B cell (primary cell): ENCODE data around the gene CISH. TPM values are rescaled to one million over a fixed set of nuclear protein-coding genes. Genes with fewer than 3 reads are reported as not detected.

Experiments used
- ATAC-seq: fragments of 200-7000 bp; cut with Tn5 transposase; one replicate; pipeline ENCODE4 v1.10.0; 2021; ENCODE audit warnings: low read depth, mild to moderate bottlenecking, moderate number of reproducible peaks, moderate library complexity
- CTCF ChIA-PET: fragments of 350-600 bp; sonication (Branson Sonifier 250); formaldehyde crosslinking; loops from one replicate; lab custom pipeline; 2021; ENCODE audit warnings: antibody characterized with exemption, inconsistent platforms; lab: Charles Lee
- POLR2A ChIA-PET: fragments of 350-600 bp; sonication (Branson Sonifier 250); formaldehyde crosslinking; loops from one replicate; lab custom pipeline; 2021; ENCODE audit warnings: antibody characterized with exemption; lab: Charles Lee
- DNase-seq: peaks from one replicate; pipeline ENCODE4 v3.0.0; 2013
- H2AFZ ChIP-seq: 2 replicates; pipeline ENCODE4 v1.6.1; 2012; ENCODE audit warnings: mild to moderate bottlenecking, low read depth, low read length; ENCODE audit not compliant: insufficient read depth, poor library complexity, severe bottlenecking
- H3K27ac ChIP-seq, 2 donors: 1 replicate in 1 of 2; 2 replicates in 1 of 2; pipeline ENCODE4 v1.5.1; 2012 to 2013; ENCODE audit warnings: low read length in 2 of 2, mild to moderate bottlenecking in 2 of 2, moderate library complexity in 1 of 2
- H3K27me3 ChIP-seq, 4 experiments: fragments of 200-600 bp in 1 of 4; sonication (generic) in 1 of 4; replicated peaks in 1 of 4; 1 replicate in 2 of 4; 2 replicates in 2 of 4; pipeline versions ENCODE4 v1.6.1 to v1.7.0; 2013 to 2016; ENCODE audit warnings: low read length in 3 of 4, mild to moderate bottlenecking in 2 of 4, mixed read lengths in 1 of 4, moderate library complexity in 1 of 4; ENCODE audit not compliant: insufficient read depth in 4 of 4, control insufficient read depth in 3 of 4; ENCODE audit errors: control extremely low read depth in 1 of 4
- H3K36me3 ChIP-seq, 2 experiments: replicated peaks in 1 of 2; 1 replicate in 1 of 2; 2 replicates in 1 of 2; pipeline versions ENCODE4 v1.6.1 to v1.7.1; 2013; ENCODE audit warnings: low read length in 1 of 2; ENCODE audit not compliant: insufficient read depth in 2 of 2, control insufficient read depth in 1 of 2; ENCODE audit errors: control extremely low read depth in 1 of 2, extremely low read depth in 1 of 2
- H3K4me1 ChIP-seq, 2 donors: fragments of 200-600 bp in 1 of 2; sonication (generic) in 1 of 2; 1 replicate in 1 of 2; 2 replicates in 1 of 2; pipeline versions ENCODE4 v1.5.1 to v1.6.1; 2013 to 2017; ENCODE audit warnings: low read length in 2 of 2; ENCODE audit not compliant: control insufficient read depth in 2 of 2, insufficient read depth in 2 of 2
- H3K4me2 ChIP-seq: replicated peaks from 2 replicates; pipeline ENCODE3; 2012; ENCODE audit warnings: mild to moderate bottlenecking, low read depth, low read length; ENCODE audit not compliant: poor library complexity, severe bottlenecking
- H3K4me3 ChIP-seq, 5 experiments: fragments of 200-600 bp in 1 of 5; sonication (generic) in 1 of 5; 1 replicate in 3 of 5; 2 replicates in 2 of 5; pipeline versions ENCODE4 v1.5.1 to v1.7.0; 2011 to 2016; ENCODE audit warnings: low read length in 4 of 5, mild to moderate bottlenecking in 4 of 5, low read depth in 2 of 5, control low read depth in 1 of 5, moderate library complexity in 1 of 5; ENCODE audit not compliant: insufficient read depth in 1 of 5; ENCODE audit errors: control extremely low read depth in 1 of 5, extremely low read depth in 1 of 5
- H3K79me2 ChIP-seq: fragments of 200-600 bp; sonication (generic); one replicate; pipeline ENCODE4 v1.6.0; 2016; ENCODE audit warnings: low read length; ENCODE audit not compliant: control insufficient read depth, insufficient read depth
- H3K9ac ChIP-seq: fragments of 200-600 bp; sonication (generic); 2 replicates; pipeline ENCODE4 v1.6.1; 2017; ENCODE audit warnings: mild to moderate bottlenecking, low read length, moderate library complexity
- H3K9me3 ChIP-seq, 3 donors: one replicate each; pipeline versions ENCODE4 v1.6.1 to v1.7.1; 2013; ENCODE audit warnings: low read length in 2 of 3; ENCODE audit not compliant: control insufficient read depth in 2 of 3, insufficient read depth in 1 of 3; ENCODE audit errors: control extremely low read depth in 1 of 3
- H4K20me1 ChIP-seq: 2 replicates; pipeline ENCODE4 v1.6.0; 2012; ENCODE audit warnings: mild to moderate bottlenecking, low read length; ENCODE audit not compliant: insufficient read depth, control insufficient read depth, poor library complexity, severe bottlenecking
- H3K27ac Mint-ChIP-seq: one replicate; pipeline ENCODE4 v1.8.0; 2021; ENCODE audit warnings: mixed read lengths
- H3K27me3 Mint-ChIP-seq: one replicate; pipeline ENCODE4 v1.8.0; 2021; ENCODE audit warnings: mixed read lengths
- H3K4me1 Mint-ChIP-seq: one replicate; pipeline ENCODE4 v1.8.0; 2021; ENCODE audit warnings: mixed read lengths
- H3K4me3 Mint-ChIP-seq: one replicate; pipeline ENCODE4 v1.8.0; 2021; ENCODE audit warnings: mixed read lengths
- H3K9me3 Mint-ChIP-seq: one replicate; pipeline ENCODE4 v1.8.0; 2022; ENCODE audit warnings: mixed read lengths; ENCODE audit not compliant: insufficient read depth
- CTCF ChIP-seq: fragments of 200-600 bp; IDR thresholded peaks from one replicate; pipeline ENCODE4 v1.8.0; 2022; ENCODE audit warnings: antibody characterized with exemption, mild to moderate bottlenecking
- EZH2 ChIP-seq: IDR thresholded peaks from 2 replicates; pipeline ENCODE4 v1.6.1; 2012; ENCODE audit warnings: borderline replicate concordance, low read depth, mild to moderate bottlenecking, moderate library complexity, low read length; ENCODE audit not compliant: insufficient read depth, poor library complexity, severe bottlenecking
- WGBS: methylation state at CpG from one replicate; pipeline ENCODE4 v1.1.5; 2013; ENCODE audit warnings: missing lambda C conversion rate; ENCODE audit not compliant: insufficient coverage; 5-methylcytosine and 5-hydroxymethylcytosine counted together
- intact Hi-C: fragments of 100-400 bp; cut with micrococcal nuclease; formaldehyde crosslinking; loops from one replicate; pipeline ENCODE4 v1.10.0; 2022
- polyA plus RNA-seq: library from polyadenylated mRNA; depleted of rRNA; stranded (reverse); fragments of >200 nt; gene quantifications from 2 replicates; pipeline ENCODE4 v1.2.3, GENCODE V29; 2012
- total RNA-seq, 2 donors: library from RNA; stranded (reverse); fragments of 120-200 nt in 1 of 2; gene quantifications; 1 replicate in 1 of 2; 2 replicates in 1 of 2; pipeline versions ENCODE4 v1.2.3 to v1.2.4, GENCODE V29; 2013 to 2022

CISH gene
- total and polyA plus RNA-seq, 2 donors (not counting 1 experiment from before 2014, with no cell fraction given), result 2.3 to 3.5 TPM

- Histone ChIP-seq H3K36me3 (peaks cover 0 to 3% of the 10 kb centered on the region in 2 experiments), H3K79me2 (peaks cover 69% of the 10 kb centered on the region), H3K4me3 (no peak overlapping the region), H4K20me1 (peaks cover 37% of the 10 kb centered on the region), H3K27me3 (no peaks in the 10 kb centered on the region), H3K4me1 (peaks cover 0 to 23% of the 10 kb centered on the region in 2 donors), H3K4me2 (no peak overlapping the region), H3K9me3 (peaks cover 0 to 4% (median 0%) of the 10 kb centered on the region in 3 donors), H2AFZ (no peak overlapping the region), H3K9ac (no peak overlapping the region), H3K27ac (no peak overlapping the region)
- ATAC-seq (no peak), DNase-seq (no peak)
- Mint-ChIP-seq H3K4me3 (no peak overlapping the region), H3K27me3 (no peaks in the 10 kb centered on the region), H3K4me1 (peaks cover 41% of the 10 kb centered on the region), H3K9me3 (no peaks in the 10 kb centered on the region), H3K27ac (no peak overlapping the region)
- intact Hi-C loops, result no loop called here
- TF ChIP-seq CTCF, result no peak
- TF ChIP-seq EZH2, result no peak
- ChIA-PET POLR2A (no interaction called here), CTCF (interaction anchor here (1.1 kb wide), 1 partner anchor 19 kb away, joined by 3 read pairs; the partner anchor contains the start of gene CISH)
- 95% methylated on average over 6 of the region's 6 CpGs for WGBS
Measured at GRCh38 chr3:50630394-50630793, 18.8 kb upstream of the CISH start.

GRCh38 chr3:50628601-50629000, 17.0 kb upstream of the CISH start:
- H3K27me3 ChIP-seq, result no peaks in the 10 kb centered on the region
- no peak overlapping the region for H3K4me3 ChIP-seq
- no peaks in the 10 kb centered on the region for H3K9me3 Mint-ChIP-seq
- DNase-seq, result no peak
- peaks cover 46% of the 10 kb centered on the region for H4K20me1 ChIP-seq
- peaks cover 0 to 4% (median 0%) of the 10 kb centered on the region in 3 donors for H3K9me3 ChIP-seq
- H3K4me3 Mint-ChIP-seq, result no peak overlapping the region
- CTCF ChIA-PET, result interaction anchor here (1.0 to 1.3 kb wide), 2 partner anchors 24 to 26 kb away, joined by 3 to 4 read pairs; no protein-coding TSS in a partner anchor
- no peak for ATAC-seq
- 100% methylated on average over 2 of the region's 3 CpGs for WGBS
- H3K4me1 Mint-ChIP-seq, result peaks cover 56% of the 10 kb centered on the region
- intact Hi-C loops, result no loop called here
- no peak for TF ChIP-seq EZH2
- no peak for TF ChIP-seq CTCF
- POLR2A ChIA-PET, result no interaction called here
- H3K4me2 ChIP-seq, result no peak overlapping the region
- peaks cover 0 to 3% of the 10 kb centered on the region in 2 experiments for H3K36me3 ChIP-seq
- H3K4me1 ChIP-seq, result peaks cover 15 to 40% of the 10 kb centered on the region in 2 donors
- no peak overlapping the region for H3K27ac Mint-ChIP-seq
- no peaks in the 10 kb centered on the region for H3K27me3 Mint-ChIP-seq
- no peak overlapping the region for H2AFZ ChIP-seq
- H3K79me2 ChIP-seq, result peaks cover 75% of the 10 kb centered on the region
- no peak overlapping the region for H3K9ac ChIP-seq
- H3K27ac ChIP-seq, result no peak overlapping the region
